Liver (tissue), 9 donors: ENCODE results near the gene ANGPT4. TPM values are rescaled to one million over a fixed set of nuclear protein-coding genes. Genes with fewer than 3 reads are reported as not detected.

Source experiments
- DNase-seq: peaks from one replicate; pipeline ENCODE4 v3.0.0-alpha.2; 2017; ENCODE audit warnings: low spot score
- H3K27ac ChIP-seq, 2 donors: one replicate each; pipeline ENCODE4 v1.7.0; 2013; ENCODE audit warnings: inconsistent platforms in 2 of 2, low read length in 2 of 2, control low read depth in 1 of 2, low read depth in 1 of 2, mild to moderate bottlenecking in 1 of 2
- H3K27me3 ChIP-seq, 4 donors: one replicate each; pipeline versions ENCODE4 v1.6.1 to v1.7.0; 2013; ENCODE audit warnings: low read length in 3 of 4, inconsistent platforms in 1 of 4, mild to moderate bottlenecking in 1 of 4, moderate library complexity in 1 of 4; ENCODE audit not compliant: control insufficient read depth in 4 of 4, insufficient read depth in 4 of 4
- H3K36me3 ChIP-seq, 4 donors: one replicate each; pipeline versions ENCODE4 v1.6.1 to v1.7.0; 2013; ENCODE audit warnings: low read length in 3 of 4, mild to moderate bottlenecking in 3 of 4, low read depth in 1 of 4, moderate library complexity in 1 of 4; ENCODE audit not compliant: control insufficient read depth in 4 of 4, insufficient read depth in 3 of 4
- H3K4me1 ChIP-seq, 4 donors: one replicate each; pipeline versions ENCODE4 v1.6.1 to v1.7.0; 2013; ENCODE audit warnings: low read length in 3 of 4, mild to moderate bottlenecking in 3 of 4, moderate library complexity in 1 of 4; ENCODE audit not compliant: control insufficient read depth in 4 of 4, insufficient read depth in 4 of 4
- H3K4me3 ChIP-seq, 3 donors: one replicate each; pipeline versions ENCODE4 v1.6.1 to v1.7.0; 2013; ENCODE audit warnings: low read length in 3 of 3, control low read depth in 1 of 3, low read depth in 1 of 3, mild to moderate bottlenecking in 1 of 3
- H3K9ac ChIP-seq, 2 donors: one replicate each; pipeline ENCODE4 v1.7.0; 2013; ENCODE audit warnings: low read length in 2 of 2, mild to moderate bottlenecking in 2 of 2, moderate library complexity in 2 of 2, control low read depth in 1 of 2, low read depth in 1 of 2
- H3K9me3 ChIP-seq, 4 donors: one replicate each; pipeline versions ENCODE4 v1.6.1 to v1.7.0; 2013; ENCODE audit warnings: low read length in 3 of 4; ENCODE audit not compliant: control insufficient read depth in 4 of 4
- FOXA1 ChIP-seq: IDR thresholded peaks from 2 replicates; pipeline ENCODE4 v1.6.1; 2016; ENCODE audit warnings: antibody characterized with exemption
- HNF4A ChIP-seq, 2 donors: conservative IDR thresholded peaks; 2 replicates each; pipeline ENCODE4 v1.6.1; 2016; ENCODE audit warnings: antibody characterized with exemption in 2 of 2, mild to moderate bottlenecking in 2 of 2
- JUND ChIP-seq, 2 donors: IDR thresholded peaks; 2 replicates each; pipeline ENCODE4 v1.6.1; 2016; ENCODE audit warnings: antibody characterized with exemption in 2 of 2
- NR2F2 ChIP-seq: IDR thresholded peaks from 2 replicates; pipeline ENCODE4 v1.6.1; 2016; ENCODE audit warnings: antibody characterized with exemption
- RAD21 ChIP-seq, 2 donors: IDR thresholded peaks; 2 replicates each; pipeline ENCODE4 v1.6.1; 2016; ENCODE audit warnings: antibody characterized with exemption in 2 of 2, mild to moderate bottlenecking in 2 of 2
- RXRA ChIP-seq, 2 donors: IDR thresholded peaks; 2 replicates each; pipeline ENCODE4 v1.6.1; 2017 to 2018; ENCODE audit warnings: antibody characterized with exemption in 2 of 2, mild to moderate bottlenecking in 1 of 2
- TAF1 ChIP-seq: conservative IDR thresholded peaks from 2 replicates; pipeline ENCODE4 v1.6.1; 2016; ENCODE audit warnings: antibody characterized with exemption, mild to moderate bottlenecking
- YY1 ChIP-seq: IDR thresholded peaks from 2 replicates; pipeline ENCODE4 v1.6.1; 2016; ENCODE audit warnings: antibody characterized with exemption, mild to moderate bottlenecking
- WGBS: extraction: QIAGEN DNeasy Blood & Tissue Kit; methylation state at CpG from one replicate; pipeline ENCODE4 v1.1.7; 2013; 5-methylcytosine and 5-hydroxymethylcytosine counted together
- polyA plus RNA-seq, 2 donors: library from polyadenylated mRNA; stranded (reverse) in 1 of 2; unstranded in 1 of 2; fragments of 200-250 nt in 1 of 2; fragments of >200 nt in 1 of 2; fragmentation: Nextera tagmentation in 1 of 2; extraction: Ambion mirVana in 1 of 2; gene quantifications; one replicate each; pipeline versions ENCODE4 v1.2.1 to v1.2.3, GENCODE V29; 2013 to 2015
- total RNA-seq, 2 donors: library from RNA; depleted of rRNA; stranded (reverse); fragments of >200 nt; gene quantifications; one replicate each; pipeline ENCODE4 v1.2.3, GENCODE V29; 2014
- TF ChIP-seq, protein P1 (sequence below): IDR thresholded peaks from 2 replicates; pipeline ENCODE4 v1.6.1; 2016; ENCODE audit warnings: antibody characterized with exemption
- TF ChIP-seq, protein P2 (sequence below): IDR thresholded peaks from 2 replicates; pipeline ENCODE4 v1.6.1; 2016; ENCODE audit warnings: antibody characterized with exemption, mild to moderate bottlenecking
- TF ChIP-seq, protein P3 (sequence below): IDR thresholded peaks from 2 replicates; pipeline ENCODE4 v1.6.1; 2016; ENCODE audit warnings: antibody characterized with exemption
- donor health status: healthy.
- donor health status: healthy.
- donor health status: healthy.
- donor health status: healthy.
- donor health status: healthy.

ANGPT4 gene
- total and polyA plus RNA-seq, 4 donors = 0.05 to 0.13 (median 0.08) TPM

DNA sequence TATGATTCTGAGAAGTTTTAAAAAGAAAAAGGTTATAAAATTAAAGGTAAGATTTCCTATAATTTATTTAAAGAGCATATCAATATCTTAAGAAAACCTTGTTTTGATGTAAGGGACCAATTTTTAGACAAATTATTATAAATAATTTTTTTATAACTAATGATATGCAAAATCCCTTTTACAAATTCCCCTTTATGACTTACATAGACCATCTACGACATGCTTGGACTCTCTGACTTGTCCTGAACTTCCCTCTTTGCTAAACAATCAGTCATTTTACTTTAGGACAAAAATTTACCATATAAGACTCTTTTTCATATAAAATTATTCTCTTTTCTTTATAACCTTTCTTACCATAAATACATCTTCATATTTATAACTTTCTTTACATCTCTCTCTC, 15.3 kb upstream of the ANGPT4 start:
- Histone ChIP-seq H3K27me3 (no peaks in the 10 kb centered on the region), H3K9me3 (no peaks in the 10 kb centered on the region), H3K27ac (no peak overlapping the region), H3K9ac (no peak overlapping the region), H3K36me3 (no peaks in the 10 kb centered on the region), H3K4me1 (no peaks in the 10 kb centered on the region), H3K4me3 (no peak overlapping the region)
- WGBS = 24% methylated on average over 1 of the region's 1 CpG
- TF ChIP-seq, protein P1, sequence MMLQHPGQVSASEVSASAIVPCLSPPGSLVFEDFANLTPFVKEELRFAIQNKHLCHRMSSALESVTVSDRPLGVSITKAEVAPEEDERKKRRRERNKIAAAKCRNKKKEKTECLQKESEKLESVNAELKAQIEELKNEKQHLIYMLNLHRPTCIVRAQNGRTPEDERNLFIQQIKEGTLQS = no peak
- TF ChIP-seq RAD21 (IDR thresholded peaks at IDR 0.05) (no peak), TAF1 (no peak), JUND (IDR thresholded peaks at IDR 0.05) (no peak)
- TF ChIP-seq, protein P2, sequence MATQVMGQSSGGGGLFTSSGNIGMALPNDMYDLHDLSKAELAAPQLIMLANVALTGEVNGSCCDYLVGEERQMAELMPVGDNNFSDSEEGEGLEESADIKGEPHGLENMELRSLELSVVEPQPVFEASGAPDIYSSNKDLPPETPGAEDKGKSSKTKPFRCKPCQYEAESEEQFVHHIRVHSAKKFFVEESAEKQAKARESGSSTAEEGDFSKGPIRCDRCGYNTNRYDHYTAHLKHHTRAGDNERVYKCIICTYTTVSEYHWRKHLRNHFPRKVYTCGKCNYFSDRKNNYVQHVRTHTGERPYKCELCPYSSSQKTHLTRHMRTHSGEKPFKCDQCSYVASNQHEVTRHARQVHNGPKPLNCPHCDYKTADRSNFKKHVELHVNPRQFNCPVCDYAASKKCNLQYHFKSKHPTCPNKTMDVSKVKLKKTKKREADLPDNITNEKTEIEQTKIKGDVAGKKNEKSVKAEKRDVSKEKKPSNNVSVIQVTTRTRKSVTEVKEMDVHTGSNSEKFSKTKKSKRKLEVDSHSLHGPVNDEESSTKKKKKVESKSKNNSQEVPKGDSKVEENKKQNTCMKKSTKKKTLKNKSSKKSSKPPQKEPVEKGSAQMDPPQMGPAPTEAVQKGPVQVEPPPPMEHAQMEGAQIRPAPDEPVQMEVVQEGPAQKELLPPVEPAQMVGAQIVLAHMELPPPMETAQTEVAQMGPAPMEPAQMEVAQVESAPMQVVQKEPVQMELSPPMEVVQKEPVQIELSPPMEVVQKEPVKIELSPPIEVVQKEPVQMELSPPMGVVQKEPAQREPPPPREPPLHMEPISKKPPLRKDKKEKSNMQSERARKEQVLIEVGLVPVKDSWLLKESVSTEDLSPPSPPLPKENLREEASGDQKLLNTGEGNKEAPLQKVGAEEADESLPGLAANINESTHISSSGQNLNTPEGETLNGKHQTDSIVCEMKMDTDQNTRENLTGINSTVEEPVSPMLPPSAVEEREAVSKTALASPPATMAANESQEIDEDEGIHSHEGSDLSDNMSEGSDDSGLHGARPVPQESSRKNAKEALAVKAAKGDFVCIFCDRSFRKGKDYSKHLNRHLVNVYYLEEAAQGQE = no peak
- no peak for DNase-seq

DNA sequence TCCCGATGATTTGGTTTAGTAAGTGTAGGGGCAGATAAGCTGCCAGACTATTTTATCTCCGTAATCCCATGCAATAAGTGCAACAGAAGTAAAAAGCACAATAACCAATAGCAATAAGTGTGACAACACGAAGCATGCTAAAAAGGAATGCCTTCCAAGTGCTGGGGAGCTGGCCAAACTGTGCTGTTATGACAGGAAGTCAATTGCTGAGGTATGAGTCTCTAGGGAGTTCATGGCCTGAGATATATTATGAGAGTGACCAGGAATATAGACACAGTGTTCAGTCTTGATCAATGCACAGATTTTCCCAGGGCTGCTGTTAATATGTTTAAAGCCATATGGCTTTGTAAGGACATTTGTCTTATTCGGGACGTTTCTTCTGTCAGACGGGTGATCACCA, 10.5 kb upstream of the ANGPT4 start:
- H3K9ac ChIP-seq = no peak overlapping the region
- TF ChIP-seq NR2F2 (no peak), HNF4A (conservative IDR thresholded peaks at IDR 0.05) (no peak), YY1 (no peak), RXRA (IDR thresholded peaks at IDR 0.05) (no peak), FOXA1 (no peak)
- TF ChIP-seq, protein P2 = no peak
- TF ChIP-seq, protein P3, sequence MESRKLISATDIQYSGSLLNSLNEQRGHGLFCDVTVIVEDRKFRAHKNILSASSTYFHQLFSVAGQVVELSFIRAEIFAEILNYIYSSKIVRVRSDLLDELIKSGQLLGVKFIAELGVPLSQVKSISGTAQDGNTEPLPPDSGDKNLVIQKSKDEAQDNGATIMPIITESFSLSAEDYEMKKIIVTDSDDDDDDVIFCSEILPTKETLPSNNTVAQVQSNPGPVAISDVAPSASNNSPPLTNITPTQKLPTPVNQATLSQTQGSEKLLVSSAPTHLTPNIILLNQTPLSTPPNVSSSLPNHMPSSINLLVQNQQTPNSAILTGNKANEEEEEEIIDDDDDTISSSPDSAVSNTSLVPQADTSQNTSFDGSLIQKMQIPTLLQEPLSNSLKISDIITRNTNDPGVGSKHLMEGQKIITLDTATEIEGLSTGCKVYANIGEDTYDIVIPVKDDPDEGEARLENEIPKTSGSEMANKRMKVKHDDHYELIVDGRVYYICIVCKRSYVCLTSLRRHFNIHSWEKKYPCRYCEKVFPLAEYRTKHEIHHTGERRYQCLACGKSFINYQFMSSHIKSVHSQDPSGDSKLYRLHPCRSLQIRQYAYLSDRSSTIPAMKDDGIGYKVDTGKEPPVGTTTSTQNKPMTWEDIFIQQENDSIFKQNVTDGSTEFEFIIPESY = no peak
- no peak for DNase-seq
- H3K36me3 ChIP-seq = no peaks in the 10 kb centered on the region
- no peak overlapping the region for H3K4me3 ChIP-seq
- no peaks in the 10 kb centered on the region for H3K27me3 ChIP-seq
- no peak overlapping the region for H3K27ac ChIP-seq
- no peaks in the 10 kb centered on the region for H3K9me3 ChIP-seq
- 74% methylated on average over 6 of the region's 6 CpGs for WGBS
- no peaks in the 10 kb centered on the region for H3K4me1 ChIP-seq
